GM21723 (cell line): Measurements from ENCODE around the gene NEK7.
"Not testable (repeated sequence)": the region's sequence is repeated elsewhere in the genome, so short reads cannot be mapped to it uniquely, and the experiment has no call there.

Source experiments
- ATAC-seq: cut with Tn5 transposase; IDR thresholded peaks from one replicate; pipeline ENCODE4 v1.9.1; 2021; ENCODE audit warnings: mild to moderate bottlenecking, moderate library complexity; ENCODE audit not compliant: unreplicated experiment

The NEK7 gene

GRCh38 chr1:198168227-198168626 lies 11.4 kb downstream of the NEK7 start:
- ATAC-seq, result no peak

- no peak for ATAC-seq
Measured at GRCh38 chr1:198169672-198170071, 12.9 kb downstream of the NEK7 start.

- no peak for ATAC-seq
Measured at GRCh38 chr1:198171667-198172540, 15.1 kb downstream of the NEK7 start.

- no peak for ATAC-seq
Measured at GRCh38 chr1:198173832-198174231, 17.0 kb downstream of the NEK7 start.

- ATAC-seq, result peak; percentile 50
Measured at GRCh38 chr1:198174297-198174696, 17.5 kb downstream of the NEK7 start.

GRCh38 chr1:198175423-198176170 lies 18.8 kb downstream of the NEK7 start:
- ATAC-seq, result peak; percentile 79

- ATAC-seq, result no peak
Measured at GRCh38 chr1:198176179-198176578, 19.4 kb downstream of the NEK7 start.

- ATAC-seq, result no peak
Measured at GRCh38 chr1:198177546-198177945, 20.7 kb downstream of the NEK7 start.

- ATAC-seq, result no peak
Measured at GRCh38 chr1:198178615-198179014, 21.8 kb downstream of the NEK7 start.

GRCh38 chr1:198179556-198179981 lies 22.8 kb downstream of the NEK7 start:
- ATAC-seq, result no peak

- no peak for ATAC-seq
Measured at GRCh38 chr1:198183605-198184004, 26.8 kb downstream of the NEK7 start.

GRCh38 chr1:198184516-198184915 lies 27.7 kb downstream of the NEK7 start:
- ATAC-seq, result no peak

GRCh38 chr1:198185146-198185545 lies 28.3 kb downstream of the NEK7 start:
- no peak for ATAC-seq

GRCh38 chr1:198185759-198186158 lies 29.0 kb downstream of the NEK7 start:
- peak; percentile 66 for ATAC-seq

- ATAC-seq, result no peak
Measured at GRCh38 chr1:198186916-198187580, 30.2 kb downstream of the NEK7 start.

- no peak for ATAC-seq
Measured at GRCh38 chr1:198187973-198188588, 31.3 kb downstream of the NEK7 start.

GRCh38 chr1:198191117-198191516 lies 34.3 kb downstream of the NEK7 start:
- no peak for ATAC-seq

GRCh38 chr1:198193871-198194270 lies 37.1 kb downstream of the NEK7 start:
- ATAC-seq, result not testable (repeated sequence)

GRCh38 chr1:198196630-198197029 lies 39.8 kb downstream of the NEK7 start:
- no peak for ATAC-seq

- no peak for ATAC-seq
Measured at GRCh38 chr1:198197285-198197684, 40.5 kb downstream of the NEK7 start.

GRCh38 chr1:198199105-198199504 lies 42.3 kb downstream of the NEK7 start:
- peak; percentile 58 for ATAC-seq
